Esophagus squamous epithelium (tissue), 4 donors: ENCODE results near the gene LHX4.

Source experiments
- POLR2A ChIP-seq, 4 donors: fragments of 450-650 bp; IDR thresholded peaks; one replicate each; pipeline ENCODE4 v1.6.1; 2017; ENCODE audit warnings: antibody characterized with exemption in 4 of 4, mild to moderate bottlenecking in 4 of 4, moderate library complexity in 3 of 4
- TF ChIP-seq, protein P1 (sequence below), 6 experiments: fragments of 450-650 bp in 4 of 6; fragments of 200-600 bp in 2 of 6; sonication (generic) in 2 of 6; IDR thresholded peaks; one replicate each; pipeline ENCODE4 v1.5.1; 2016 to 2019; ENCODE audit warnings: antibody characterized with exemption in 6 of 6, mild to moderate bottlenecking in 4 of 6, moderate library complexity in 4 of 6

DNA sequence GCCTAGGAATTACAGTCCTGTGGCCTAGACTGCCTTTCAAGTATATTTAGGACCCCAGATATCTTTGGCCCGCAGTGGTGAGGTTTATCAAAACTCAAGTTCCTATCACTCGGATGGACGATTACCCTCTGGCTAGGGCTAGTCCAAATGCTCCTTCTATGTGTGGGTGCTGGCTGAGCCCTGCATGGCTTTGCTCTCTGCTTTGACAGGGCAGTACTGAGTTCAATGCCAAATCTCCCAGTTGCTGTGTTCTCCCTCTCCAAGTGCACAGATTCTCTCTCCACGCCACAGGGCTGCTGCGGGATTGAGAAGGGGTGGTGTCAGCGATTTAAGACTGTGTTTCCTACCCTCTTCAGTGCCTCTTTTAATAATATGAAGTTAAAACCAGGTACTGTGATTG lies 97.0 kb downstream of the LHX4 start:
- TF ChIP-seq, protein P1, sequence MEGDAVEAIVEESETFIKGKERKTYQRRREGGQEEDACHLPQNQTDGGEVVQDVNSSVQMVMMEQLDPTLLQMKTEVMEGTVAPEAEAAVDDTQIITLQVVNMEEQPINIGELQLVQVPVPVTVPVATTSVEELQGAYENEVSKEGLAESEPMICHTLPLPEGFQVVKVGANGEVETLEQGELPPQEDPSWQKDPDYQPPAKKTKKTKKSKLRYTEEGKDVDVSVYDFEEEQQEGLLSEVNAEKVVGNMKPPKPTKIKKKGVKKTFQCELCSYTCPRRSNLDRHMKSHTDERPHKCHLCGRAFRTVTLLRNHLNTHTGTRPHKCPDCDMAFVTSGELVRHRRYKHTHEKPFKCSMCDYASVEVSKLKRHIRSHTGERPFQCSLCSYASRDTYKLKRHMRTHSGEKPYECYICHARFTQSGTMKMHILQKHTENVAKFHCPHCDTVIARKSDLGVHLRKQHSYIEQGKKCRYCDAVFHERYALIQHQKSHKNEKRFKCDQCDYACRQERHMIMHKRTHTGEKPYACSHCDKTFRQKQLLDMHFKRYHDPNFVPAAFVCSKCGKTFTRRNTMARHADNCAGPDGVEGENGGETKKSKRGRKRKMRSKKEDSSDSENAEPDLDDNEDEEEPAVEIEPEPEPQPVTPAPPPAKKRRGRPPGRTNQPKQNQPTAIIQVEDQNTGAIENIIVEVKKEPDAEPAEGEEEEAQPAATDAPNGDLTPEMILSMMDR (IDR thresholded peaks at IDR 0.05) = no peak
- TF ChIP-seq POLR2A (IDR thresholded peaks at IDR 0.05) = no peak
